ENCODE measurements around the gene FOXF2. TPM values are rescaled to one million over a fixed set of nuclear protein-coding genes. Genes with fewer than 3 reads are reported as not detected.

FOXF2 gene
- total and polyA plus RNA-seq, 10 of the 15 experiments (the other 5 are each of a cell fraction or from before 2014, with no cell fraction given): not detected

- no peak overlapping the region for H3K4me3 ChIP-seq
- no peaks in the 10 kb centered on the region for H3K4me1 ChIP-seq (ENCODE audit: control insufficient read depth, insufficient read depth, low read length)
- H3K4me2 ChIP-seq (ENCODE audit: control insufficient read depth, insufficient read depth): no peak overlapping the region
- ATAC-seq: no peak
- H3K79me2 ChIP-seq (ENCODE audit: control insufficient read depth, insufficient read depth, low read length): no peaks in the 10 kb centered on the region
- in situ Hi-C loops (cut with MboI): no loop called here
- H3K36me3 ChIP-seq (ENCODE audit: control insufficient read depth in 2 of 2, insufficient read depth in 2 of 2, low read length in 1 of 2): no peaks in the 10 kb centered on the region
- ChIA-PET POLR2A (no interaction called here), SMC1A (ENCODE audit: uncharacterized antibody, unreplicated experiment) (no interaction called here), RAD21 (ENCODE audit: unreplicated experiment) (no interaction called here), CTCF (interaction anchor here (0.6 kb wide), 1 partner anchor 10 kb away, joined by 3 read pairs; no protein-coding TSS in a partner anchor)
- intact Hi-C loops (cut with micrococcal nuclease; ENCODE audit: unreplicated experiment): no loop called here
- H4K20me1 ChIP-seq (ENCODE audit: control insufficient read depth, insufficient read depth): no peaks in the 10 kb centered on the region
- BruUV-seq (replicated peaks): no TSS peak
- no peak for DNase-seq (ENCODE audit: low read depth, low spot score)
- H3K9me3 ChIP-seq (replicated peaks; ENCODE audit: control insufficient read depth, insufficient read depth, low read length): no peaks in the 10 kb centered on the region; the same call in 2 of the 3 replicates
- H2AFZ ChIP-seq (ENCODE audit: control insufficient read depth, low read depth, low read length): no peak overlapping the region
- no peak for FAIRE-seq
- no peak overlapping the region for H3K27ac ChIP-seq (ENCODE audit: control insufficient read depth, insufficient read depth)
- no peaks in the 10 kb centered on the region; a peak in 2 of 4 replicates for H3K27me3 ChIP-seq (replicated peaks in 1 of 2; ENCODE audit: control insufficient read depth in 2 of 2, insufficient read depth in 2 of 2, low read length in 1 of 2)
- H3K9ac ChIP-seq (ENCODE audit: control insufficient read depth, insufficient read depth, low read length): no peak overlapping the region
- TF ChIP-seq PRDM15 (CRISPR knock-in tag; IDR thresholded peaks at IDR 0.05): no peak
- TF ChIP-seq GATAD2B (conservative IDR thresholded peaks at IDR 0.05; ENCODE audit: low read depth): no peak
- TF ChIP-seq CHD2 (IDR thresholded peaks at IDR 0.05; ENCODE audit: borderline replicate concordance, low read depth, low read length): no peak
- TF ChIP-seq E2F4 (IDR thresholded peaks at IDR 0.05; ENCODE audit: low read depth, low read length): no peak
- TF ChIP-seq SUPT20H (IDR thresholded peaks at IDR 0.05; ENCODE audit: borderline replicate concordance, control insufficient read depth, low read depth, low read length): no peak
- no peak for TF ChIP-seq GABPA (IDR thresholded peaks at IDR 0.05; ENCODE audit: low read depth)
- no peak for TF ChIP-seq CEBPZ (IDR thresholded peaks at IDR 0.05; ENCODE audit: low read depth, low read length)
- TF ChIP-seq JUNB (IDR thresholded peaks at IDR 0.05): no peak
- TF ChIP-seq ESRRA (IDR thresholded peaks at IDR 0.05; ENCODE audit: low read length): no peak
- no peak for TF ChIP-seq HDGF (IDR thresholded peaks at IDR 0.05)
- TF ChIP-seq CTCF (IDR thresholded peaks at IDR 0.05 in 2 of 3, conservative IDR thresholded peaks at IDR 0.05 in 1 of 3; ENCODE audit: control insufficient read depth in 2 of 3, extremely low read depth in 1 of 3, insufficient read depth in 1 of 3, low read depth in 3 of 3, low read length in 3 of 3): no peak
- no peak for TF ChIP-seq HDAC6 (IDR thresholded peaks at IDR 0.05; ENCODE audit: unreplicated experiment)
Observed at GRCh38 chr6:1346101-1346500, 43.3 kb upstream of the FOXF2 start.
